ENCODE results near the gene LMX1A.

LMX1A gene

DNA sequence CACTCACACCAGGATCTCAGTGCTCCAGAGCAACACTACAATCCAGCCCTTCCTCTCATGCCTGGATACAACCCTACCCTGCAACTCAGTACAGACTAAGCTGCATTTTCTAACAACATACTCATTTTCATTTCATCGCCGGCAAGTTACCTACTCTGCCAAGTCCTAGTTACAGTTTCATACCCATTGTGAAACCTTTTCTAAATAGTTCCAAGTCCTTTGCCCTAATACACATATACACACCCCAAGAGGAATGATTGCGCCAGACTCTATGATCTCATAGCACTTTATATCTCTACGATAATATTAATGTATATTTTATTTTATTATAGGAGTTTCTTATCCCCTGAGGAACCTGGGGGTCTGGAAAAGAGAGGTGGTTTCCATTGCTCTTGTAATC lies 122.4 kb downstream of the LMX1A start:
- H3K9me3 ChIP-seq (ENCODE audit: insufficient read depth, low read length), result no peaks in the 10 kb centered on the region
- H3K36me3 ChIP-seq (ENCODE audit: insufficient read depth, insufficient read length, low read length), result no peaks in the 10 kb centered on the region
- H3K4me3 ChIP-seq (ENCODE audit: insufficient read length, low read depth), result no peak overlapping the region
- no peaks in the 10 kb centered on the region for H3K4me1 ChIP-seq (ENCODE audit: insufficient read depth, insufficient read length)
- peaks cover 70% of the 10 kb centered on the region for H3K27me3 ChIP-seq (ENCODE audit: insufficient read depth, insufficient read length)
- H3K9ac ChIP-seq (ENCODE audit: insufficient read length, low read depth), result no peak overlapping the region
- TF ChIP-seq YY1 (IDR thresholded peaks at IDR 0.05; ENCODE audit: insufficient read depth, insufficient read length), result no peak
- no peak for TF ChIP-seq ZNF274 (IDR thresholded peaks at IDR 0.05; ENCODE audit: low read depth, low read length)
- TF ChIP-seq SUZ12 (IDR thresholded peaks at IDR 0.05; ENCODE audit: extremely low read depth, insufficient read depth, insufficient read length), result no peak
- no peak for DNase-seq (ENCODE audit: low read depth, low spot score)

DNA sequence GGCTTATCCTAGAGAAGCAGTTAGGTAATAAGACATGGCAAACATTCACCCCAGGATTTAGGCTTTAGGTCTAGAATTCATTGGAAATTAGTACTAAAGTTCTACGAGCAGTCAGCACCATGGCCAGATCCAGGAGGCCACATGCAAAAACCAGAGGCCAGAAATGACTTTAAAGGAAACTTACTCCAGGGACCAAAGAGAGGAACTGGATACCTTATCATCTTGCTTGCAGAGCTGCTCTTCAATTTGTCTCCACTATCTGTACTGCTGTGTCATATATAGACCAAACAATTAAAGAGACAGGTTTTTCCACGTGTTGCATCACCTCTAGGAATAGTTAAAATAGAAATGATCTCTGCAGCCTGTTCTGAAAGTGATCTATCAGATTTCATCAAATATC lies 127.8 kb downstream of the LMX1A start:
- TF ChIP-seq SUZ12 (IDR thresholded peaks at IDR 0.05; ENCODE audit: extremely low read depth, insufficient read depth, insufficient read length), result no peak
- TF ChIP-seq YY1 (IDR thresholded peaks at IDR 0.05; ENCODE audit: insufficient read depth, insufficient read length), result no peak
- TF ChIP-seq ZNF274 (IDR thresholded peaks at IDR 0.05; ENCODE audit: low read depth, low read length), result no peak
- Histone ChIP-seq H3K36me3 (ENCODE audit: insufficient read depth, insufficient read length, low read length) (no peaks in the 10 kb centered on the region), H3K4me1 (ENCODE audit: insufficient read depth, insufficient read length) (no peaks in the 10 kb centered on the region), H3K27me3 (ENCODE audit: insufficient read depth, insufficient read length) (peaks cover 20% of the 10 kb centered on the region), H3K9me3 (ENCODE audit: insufficient read depth, low read length) (no peaks in the 10 kb centered on the region), H3K9ac (ENCODE audit: insufficient read length, low read depth) (no peak overlapping the region), H3K4me3 (ENCODE audit: insufficient read length, low read depth) (no peak overlapping the region)
- DNase-seq (ENCODE audit: low read depth, low spot score), result no peak

DNA sequence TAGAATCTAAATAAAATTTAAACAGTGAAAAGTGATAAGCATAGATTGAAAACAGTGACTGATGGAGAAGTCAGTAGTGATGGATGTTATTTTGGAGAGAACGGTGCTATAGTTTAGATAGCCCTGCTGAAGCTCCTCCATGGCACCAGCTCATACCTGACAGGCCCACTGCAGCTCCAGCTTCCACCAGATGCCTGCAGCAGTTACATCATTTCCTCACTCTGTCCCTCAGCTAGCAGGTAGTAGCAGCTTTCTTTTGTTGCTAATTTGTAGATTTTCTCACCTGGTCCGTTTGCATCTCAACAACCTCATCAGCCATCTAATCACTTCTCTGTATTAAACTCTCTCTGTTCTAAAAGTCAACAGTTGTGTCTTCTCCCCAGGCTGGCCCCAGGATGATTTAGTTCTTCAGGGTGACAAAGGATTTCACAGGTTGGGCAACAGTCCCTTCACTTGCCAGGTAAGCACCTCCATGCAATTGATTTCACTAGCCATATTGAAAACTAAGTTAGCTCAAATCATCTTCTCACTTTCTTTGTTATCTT lies 128.3 kb downstream of the LMX1A start:
- no peak overlapping the region for H3K4me3 ChIP-seq (ENCODE audit: insufficient read length, low read depth)
- DNase-seq (ENCODE audit: low read depth, low spot score), result no peak
- no peaks in the 10 kb centered on the region for H3K4me1 ChIP-seq (ENCODE audit: insufficient read depth, insufficient read length)
- no peak overlapping the region for H3K9ac ChIP-seq (ENCODE audit: insufficient read length, low read depth)
- H3K36me3 ChIP-seq (ENCODE audit: insufficient read depth, insufficient read length, low read length), result no peaks in the 10 kb centered on the region
- no peaks in the 10 kb centered on the region for H3K9me3 ChIP-seq (ENCODE audit: insufficient read depth, low read length)
- peaks cover 15% of the 10 kb centered on the region for H3K27me3 ChIP-seq (ENCODE audit: insufficient read depth, insufficient read length)
- TF ChIP-seq SUZ12 (IDR thresholded peaks at IDR 0.05; ENCODE audit: extremely low read depth, insufficient read depth, insufficient read length) (no peak), YY1 (IDR thresholded peaks at IDR 0.05; ENCODE audit: insufficient read depth, insufficient read length) (no peak), ZNF274 (IDR thresholded peaks at IDR 0.05; ENCODE audit: low read depth, low read length) (no peak)

DNA sequence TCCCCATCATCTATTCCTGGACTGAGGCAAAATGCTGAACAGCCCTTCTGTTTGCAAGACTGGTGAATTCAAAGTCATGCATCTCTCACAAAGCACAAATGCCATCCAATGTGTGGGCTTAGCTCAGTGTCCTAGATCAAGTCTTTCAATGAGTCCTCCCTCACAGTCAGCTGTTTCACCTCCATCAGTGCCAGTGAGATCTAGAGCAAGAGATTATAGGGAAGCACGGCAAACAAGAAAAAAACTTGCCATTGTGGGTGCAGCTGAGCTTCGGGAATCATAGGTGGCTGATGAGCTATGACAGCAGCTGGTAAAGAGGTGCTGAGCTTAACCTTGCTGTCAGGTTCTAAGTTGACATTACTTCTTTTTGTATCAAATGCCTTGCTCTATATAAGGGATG lies 130.2 kb downstream of the LMX1A start:
- Histone ChIP-seq H3K27me3 (ENCODE audit: insufficient read depth, insufficient read length) (no peaks in the 10 kb centered on the region), H3K4me1 (ENCODE audit: insufficient read depth, insufficient read length) (peaks cover 4% of the 10 kb centered on the region), H3K4me3 (ENCODE audit: insufficient read length, low read depth) (no peak overlapping the region), H3K36me3 (ENCODE audit: insufficient read depth, insufficient read length, low read length) (no peaks in the 10 kb centered on the region), H3K9me3 (ENCODE audit: insufficient read depth, low read length) (no peaks in the 10 kb centered on the region), H3K9ac (ENCODE audit: insufficient read length, low read depth) (no peak overlapping the region)
- no peak for DNase-seq (ENCODE audit: low read depth, low spot score)
- TF ChIP-seq ZNF274 (IDR thresholded peaks at IDR 0.05; ENCODE audit: low read depth, low read length), result no peak
- TF ChIP-seq SUZ12 (IDR thresholded peaks at IDR 0.05; ENCODE audit: extremely low read depth, insufficient read depth, insufficient read length), result no peak

DNA sequence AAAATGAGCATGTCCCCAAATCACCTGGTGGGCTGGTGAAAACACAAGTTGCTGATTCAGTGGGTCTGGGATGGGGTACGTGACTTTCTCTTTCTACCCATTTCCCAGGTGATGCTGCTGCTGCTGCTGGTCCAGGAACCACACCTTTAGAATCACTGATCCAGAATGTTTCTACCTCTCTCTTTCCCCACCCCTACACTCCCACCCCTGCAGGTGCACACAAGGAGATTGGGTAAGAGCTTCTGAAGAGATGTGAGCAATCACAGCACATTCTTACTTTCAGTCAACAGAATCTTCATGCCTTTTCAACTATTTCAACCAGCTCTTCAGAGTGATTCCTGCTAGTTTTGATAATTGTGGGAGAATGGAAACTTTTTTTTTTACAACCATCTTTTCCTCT lies 130.9 kb downstream of the LMX1A start:
- no peak overlapping the region for H3K4me3 ChIP-seq (ENCODE audit: insufficient read length, low read depth)
- H3K36me3 ChIP-seq (ENCODE audit: insufficient read depth, insufficient read length, low read length), result no peaks in the 10 kb centered on the region
- H3K9me3 ChIP-seq (ENCODE audit: insufficient read depth, low read length), result no peaks in the 10 kb centered on the region
- peaks cover 4% of the 10 kb centered on the region for H3K4me1 ChIP-seq (ENCODE audit: insufficient read depth, insufficient read length)
- no peak for DNase-seq (ENCODE audit: low read depth, low spot score)
- no peaks in the 10 kb centered on the region for H3K27me3 ChIP-seq (ENCODE audit: insufficient read depth, insufficient read length)
- H3K9ac ChIP-seq (ENCODE audit: insufficient read length, low read depth), result no peak overlapping the region
- no peak for TF ChIP-seq SUZ12 (IDR thresholded peaks at IDR 0.05; ENCODE audit: extremely low read depth, insufficient read depth, insufficient read length)

DNA sequence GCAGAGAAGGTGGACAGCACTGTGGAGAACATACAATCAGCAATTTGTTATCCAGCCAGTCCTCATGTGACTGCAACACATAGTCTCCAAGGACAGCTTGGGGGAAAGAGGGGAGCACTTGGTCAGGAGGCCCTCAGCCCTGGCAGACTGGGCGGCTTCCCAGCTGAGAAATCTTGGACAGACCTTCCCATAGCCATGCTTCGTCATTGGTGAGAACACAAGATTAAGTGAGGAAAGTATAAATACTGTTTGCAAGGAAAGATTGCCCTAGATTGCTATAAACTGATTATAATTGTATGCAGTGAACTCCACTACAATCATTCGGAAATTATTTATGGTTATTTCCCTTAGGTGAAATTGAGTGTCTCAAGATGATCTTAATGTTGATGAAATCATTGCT lies 131.5 kb downstream of the LMX1A start:
- H3K4me3 ChIP-seq (ENCODE audit: insufficient read length, low read depth), result no peak overlapping the region
- no peaks in the 10 kb centered on the region for H3K27me3 ChIP-seq (ENCODE audit: insufficient read depth, insufficient read length)
- no peak overlapping the region for H3K9ac ChIP-seq (ENCODE audit: insufficient read length, low read depth)
- no peak for TF ChIP-seq SUZ12 (IDR thresholded peaks at IDR 0.05; ENCODE audit: extremely low read depth, insufficient read depth, insufficient read length)
- TF ChIP-seq YY1 (IDR thresholded peaks at IDR 0.05; ENCODE audit: insufficient read depth, insufficient read length), result no peak
- TF ChIP-seq ZNF274 (IDR thresholded peaks at IDR 0.05; ENCODE audit: low read depth, low read length), result no peak
- peaks cover 4% of the 10 kb centered on the region for H3K4me1 ChIP-seq (ENCODE audit: insufficient read depth, insufficient read length)
- no peak for DNase-seq (ENCODE audit: low read depth, low spot score)
- no peaks in the 10 kb centered on the region for H3K9me3 ChIP-seq (ENCODE audit: insufficient read depth, low read length)
- H3K36me3 ChIP-seq (ENCODE audit: insufficient read depth, insufficient read length, low read length), result no peaks in the 10 kb centered on the region

DNA sequence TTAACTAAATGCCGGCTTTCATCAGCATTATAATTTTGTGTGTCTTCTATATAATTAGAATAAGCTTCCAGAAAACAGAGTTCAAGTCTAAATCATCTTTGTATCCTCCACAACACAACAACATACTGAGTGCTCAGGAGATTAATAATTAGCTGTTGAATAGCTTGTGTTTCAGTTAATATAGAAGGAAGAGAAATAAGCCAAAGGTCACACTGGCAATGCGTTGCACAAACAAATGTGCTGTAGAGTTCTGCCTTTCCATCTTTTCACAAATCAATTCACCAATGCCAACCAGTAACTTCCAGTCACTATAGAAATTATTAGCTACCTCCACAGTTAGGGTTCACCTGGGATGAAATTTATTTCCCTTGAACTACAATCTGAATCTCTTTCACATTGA lies 132.0 kb downstream of the LMX1A start:
- Histone ChIP-seq H3K36me3 (ENCODE audit: insufficient read depth, insufficient read length, low read length) (no peaks in the 10 kb centered on the region), H3K9ac (ENCODE audit: insufficient read length, low read depth) (no peak overlapping the region), H3K9me3 (ENCODE audit: insufficient read depth, low read length) (no peaks in the 10 kb centered on the region), H3K4me3 (ENCODE audit: insufficient read length, low read depth) (no peak overlapping the region), H3K4me1 (ENCODE audit: insufficient read depth, insufficient read length) (peaks cover 4% of the 10 kb centered on the region), H3K27me3 (ENCODE audit: insufficient read depth, insufficient read length) (no peaks in the 10 kb centered on the region)
- no peak for DNase-seq (ENCODE audit: low read depth, low spot score)
- TF ChIP-seq YY1 (IDR thresholded peaks at IDR 0.05; ENCODE audit: insufficient read depth, insufficient read length) (no peak), SUZ12 (IDR thresholded peaks at IDR 0.05; ENCODE audit: extremely low read depth, insufficient read depth, insufficient read length) (no peak), ZNF274 (IDR thresholded peaks at IDR 0.05; ENCODE audit: low read depth, low read length) (no peak)

DNA sequence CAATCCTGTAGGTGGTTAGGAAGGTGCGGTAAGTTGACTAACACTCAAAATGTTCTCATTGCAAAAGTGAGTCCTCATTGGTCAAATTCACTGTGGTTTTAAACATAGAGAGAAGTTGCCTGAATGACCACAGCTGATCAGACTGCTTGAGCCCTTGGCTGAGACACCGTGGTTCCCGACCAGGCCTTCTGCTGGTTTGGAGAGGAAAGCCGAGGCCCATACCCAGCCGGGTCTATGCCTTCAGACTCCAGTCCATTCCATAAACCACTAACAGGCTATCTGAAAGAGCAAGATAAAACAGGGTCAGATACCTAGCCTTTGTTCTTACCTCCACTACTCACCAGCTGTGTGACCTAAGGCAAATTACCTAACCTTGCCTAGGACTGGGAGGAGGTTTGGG lies 133.9 kb downstream of the LMX1A start:
- Histone ChIP-seq H3K9me3 (ENCODE audit: insufficient read depth, low read length) (no peaks in the 10 kb centered on the region), H3K4me3 (ENCODE audit: insufficient read length, low read depth) (no peak overlapping the region), H3K36me3 (ENCODE audit: insufficient read depth, insufficient read length, low read length) (no peaks in the 10 kb centered on the region), H3K27me3 (ENCODE audit: insufficient read depth, insufficient read length) (no peaks in the 10 kb centered on the region), H3K9ac (ENCODE audit: insufficient read length, low read depth) (no peak overlapping the region), H3K4me1 (ENCODE audit: insufficient read depth, insufficient read length) (peaks cover 4% of the 10 kb centered on the region)
- DNase-seq (ENCODE audit: low read depth, low spot score), result no peak
- TF ChIP-seq ZNF274 (IDR thresholded peaks at IDR 0.05; ENCODE audit: low read depth, low read length) (no peak), YY1 (IDR thresholded peaks at IDR 0.05; ENCODE audit: insufficient read depth, insufficient read length) (no peak), SUZ12 (IDR thresholded peaks at IDR 0.05; ENCODE audit: extremely low read depth, insufficient read depth, insufficient read length) (no peak)
